HepG2 (cell line): ENCODE results near the gene BIRC7. TPM values are rescaled to one million over a fixed set of nuclear protein-coding genes. Genes with fewer than 3 reads are reported as not detected.

Experiments used
- BHLHE40 ChIP-seq: IDR thresholded peaks from 2 replicates; pipeline ENCODE4 v1.6.1; 2011; ENCODE audit warnings: low read length, improper control_type of control experiment
- KDM5A ChIP-seq: fragments of 200-600 bp; sonication (generic); IDR thresholded peaks from 2 replicates; pipeline ENCODE4 v1.7.0; 2018; ENCODE audit warnings: antibody characterized with exemption, mild to moderate bottlenecking, low read length, borderline replicate concordance
- POGK ChIP-seq: sonication (generic); formaldehyde crosslinking; conservative IDR thresholded peaks from 2 replicates; pipeline ENCODE4 v1.8.0; 2022; ENCODE audit warnings: mild to moderate bottlenecking, moderate library complexity, missing genetic modification reagents
- TBL1XR1 ChIP-seq: fragments of 150-350 bp; IDR thresholded peaks from 2 replicates; pipeline ENCODE4 v1.6.1; 2014; ENCODE audit warnings: borderline replicate concordance, low read length; ENCODE audit not compliant: partially characterized antibody
- XRCC5 ChIP-seq: fragments of 200-400 bp; formaldehyde crosslinking; optimal IDR thresholded peaks from 2 replicates; pipeline ENCODE3; 2017; ENCODE audit warnings: mild to moderate bottlenecking, low read length
- ZFP36 ChIP-seq: fragments of 150-350 bp; IDR thresholded peaks from 2 replicates; pipeline ENCODE4 v1.6.1; 2018; ENCODE audit warnings: borderline replicate concordance, low read length, low read depth; ENCODE audit not compliant: partially characterized antibody
- ZKSCAN5 ChIP-seq: sonication (generic); formaldehyde crosslinking; IDR thresholded peaks from 2 replicates; pipeline ENCODE4 v1.5.1; 2020; ENCODE audit warnings: mild to moderate bottlenecking, missing genetic modification reagents
- ZNF10 ChIP-seq: sonication (generic); formaldehyde crosslinking; IDR thresholded peaks from 2 replicates; pipeline ENCODE4 v1.4.0; 2020; ENCODE audit warnings: mild to moderate bottlenecking, low read depth, missing genetic modification reagents, borderline replicate concordance
- ZNF484 ChIP-seq: sonication (generic); formaldehyde crosslinking; IDR thresholded peaks from 2 replicates; pipeline ENCODE4 v1.5.1; 2020; ENCODE audit warnings: mild to moderate bottlenecking, low read depth, missing genetic modification reagents, borderline replicate concordance
- ZNF605 ChIP-seq: sonication (generic); formaldehyde crosslinking; IDR thresholded peaks from 2 replicates; pipeline ENCODE4 v1.8.0; 2022; ENCODE audit warnings: mild to moderate bottlenecking, missing genetic modification reagents
- ZNF672 ChIP-seq: sonication (generic); formaldehyde crosslinking; IDR thresholded peaks from 2 replicates; pipeline ENCODE4 v1.8.1; 2022; ENCODE audit warnings: missing genetic modification reagents
- ZNF781 ChIP-seq: sonication (generic); formaldehyde crosslinking; IDR thresholded peaks from 2 replicates; pipeline ENCODE4 v1.5.1; 2020; ENCODE audit warnings: borderline replicate concordance, mild to moderate bottlenecking, missing genetic modification reagents; ENCODE audit errors: not compliant biosample characterization
- polyA plus RNA-seq, 8 experiments: library from polyadenylated mRNA; depleted of rRNA in 3 of 8; stranded (reverse) in 7 of 8; unstranded in 1 of 8; fragments of >200 nt; fragmentation: Illumina TruSeq in 4 of 8; extraction: Trizol in 4 of 8; gene quantifications; 2 replicates each; pipeline versions ENCODE4 v1.2.1 to v1.2.3, GENCODE V29; 2011 to 2016; ENCODE audit warnings: low read depth in 4 of 8, missing spikeins in 1 of 8, mixed read lengths in 1 of 8; ENCODE audit not compliant: insufficient read depth in 1 of 8
- total RNA-seq, 5 experiments: library from RNA; depleted of rRNA; stranded (reverse); fragments of >200 nt; fragmentation: Illumina TruSeq; extraction: Trizol; gene quantifications; 2 replicates each; pipeline ENCODE4 v1.2.3, GENCODE V29; 2016; ENCODE audit warnings: low read depth in 1 of 5
- TF ChIP-seq, protein P1 (sequence below): sonication (generic); formaldehyde crosslinking; IDR thresholded peaks from 2 replicates; pipeline ENCODE4 v1.5.1; 2020; ENCODE audit warnings: mild to moderate bottlenecking, missing genetic modification reagents
- TF ChIP-seq, protein P2 (sequence below): sonication (generic); formaldehyde crosslinking; IDR thresholded peaks from 2 replicates; pipeline ENCODE4 v1.4.0; 2020; ENCODE audit warnings: missing genetic modification reagents
- TF ChIP-seq, protein P3 (sequence below): sonication (generic); formaldehyde crosslinking; IDR thresholded peaks from 2 replicates; pipeline ENCODE4 v1.4.0; 2020; ENCODE audit warnings: missing genetic modification reagents
- TF ChIP-seq, protein P4 (sequence below): sonication (generic); formaldehyde crosslinking; IDR thresholded peaks from 2 replicates; pipeline ENCODE4 v1.5.0; 2020; ENCODE audit warnings: mild to moderate bottlenecking, missing genetic modification reagents

BIRC7 gene
- total and polyA plus RNA-seq, 2 of the 13 experiments (the other 11 are each of a cell fraction or from before 2014, with no cell fraction given): 0.27 to 5.1 TPM

DNA sequence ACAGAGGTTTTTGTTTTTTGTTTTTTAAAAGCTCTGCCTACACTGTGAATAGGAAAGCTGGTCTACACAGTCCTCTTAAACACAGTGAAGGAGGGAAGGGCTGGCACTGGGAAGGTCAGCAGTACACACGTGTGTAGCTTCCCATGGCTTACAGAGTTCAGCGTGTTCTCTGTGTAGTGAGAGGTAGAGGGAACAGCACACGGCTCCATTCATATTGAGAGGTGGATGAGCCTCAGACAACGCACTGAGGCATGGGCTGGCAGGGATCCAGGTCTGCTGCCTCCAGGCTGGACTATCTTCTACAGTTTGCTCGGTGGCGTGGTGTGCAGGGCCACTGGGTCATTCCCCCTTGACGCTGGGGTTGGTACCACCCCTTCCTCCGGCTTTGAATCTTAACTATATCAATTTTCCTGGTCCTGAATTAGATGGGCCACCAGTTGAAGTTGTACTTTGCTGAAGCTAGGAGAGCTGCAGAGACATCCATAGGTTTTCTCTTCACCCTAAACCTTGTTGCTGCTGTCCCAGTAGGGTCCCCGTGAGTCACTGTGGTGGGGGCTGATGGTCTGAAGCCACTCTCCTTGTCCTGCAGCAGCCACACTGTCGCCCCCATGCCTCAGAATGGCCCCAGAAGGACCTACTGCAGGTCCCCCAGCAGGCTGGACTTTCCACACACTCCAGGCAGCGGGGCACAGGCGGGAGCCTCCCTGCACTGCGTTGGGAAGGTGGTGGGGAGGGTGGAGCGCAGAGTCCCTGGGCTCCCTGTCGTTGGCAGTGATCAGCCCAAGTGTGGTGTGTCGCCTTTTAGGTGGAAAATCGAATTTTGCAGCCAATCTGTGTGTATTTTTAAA, 38.9 kb downstream of the BIRC7 start (continued):
- TF ChIP-seq ZNF672 (CRISPR knock-in tag) (no peak), POGK (CRISPR knock-in tag) (no peak), ZNF484 (no peak), KDM5A (no peak), BHLHE40 (no peak), ZNF10 (no peak), ZKSCAN5 (CRISPR knock-in tag) (no peak), XRCC5 (no peak), TBL1XR1 (no peak), ZNF605 (CRISPR knock-in tag) (no peak), ZNF781 (CRISPR knock-in tag) (no peak), ZFP36 (no peak)
- TF ChIP-seq, protein P1, sequence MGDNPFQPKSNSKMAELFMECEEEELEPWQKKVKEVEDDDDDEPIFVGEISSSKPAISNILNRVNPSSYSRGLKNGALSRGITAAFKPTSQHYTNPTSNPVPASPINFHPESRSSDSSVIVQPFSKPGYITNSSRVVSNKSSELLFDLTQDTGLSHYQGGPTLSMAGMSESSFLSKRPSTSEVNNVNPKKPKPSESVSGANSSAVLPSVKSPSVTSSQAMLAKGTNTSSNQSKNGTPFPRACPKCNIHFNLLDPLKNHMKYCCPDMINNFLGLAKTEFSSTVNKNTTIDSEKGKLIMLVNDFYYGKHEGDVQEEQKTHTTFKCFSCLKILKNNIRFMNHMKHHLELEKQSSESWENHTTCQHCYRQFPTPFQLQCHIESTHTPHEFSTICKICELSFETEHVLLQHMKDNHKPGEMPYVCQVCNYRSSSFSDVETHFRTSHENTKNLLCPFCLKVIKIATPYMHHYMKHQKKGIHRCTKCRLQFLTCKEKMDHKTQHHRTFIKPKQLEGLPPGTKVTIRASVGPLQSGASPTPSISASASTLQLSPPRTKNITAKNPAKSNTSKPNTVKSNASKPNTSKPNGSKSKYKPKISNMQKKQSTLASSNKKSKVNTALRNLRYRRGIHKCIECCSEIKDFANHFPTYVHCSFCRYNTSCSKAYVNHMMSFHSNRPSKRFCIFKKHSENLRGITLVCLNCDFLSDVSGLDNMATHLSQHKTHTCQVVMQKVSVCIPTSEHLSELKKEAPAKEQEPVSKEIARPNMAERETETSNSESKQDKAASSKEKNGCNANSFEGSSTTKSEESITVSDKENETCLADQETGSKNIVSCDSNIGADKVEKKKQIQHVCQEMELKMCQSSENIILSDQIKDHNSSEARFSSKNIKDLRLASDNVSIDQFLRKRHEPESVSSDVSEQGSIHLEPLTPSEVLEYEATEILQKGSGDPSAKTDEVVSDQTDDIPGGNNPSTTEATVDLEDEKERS (CRISPR knock-in tag): 0 out of 2 replicates have a peak, but pooled peaks have one; percentile 54
- TF ChIP-seq, protein P2, sequence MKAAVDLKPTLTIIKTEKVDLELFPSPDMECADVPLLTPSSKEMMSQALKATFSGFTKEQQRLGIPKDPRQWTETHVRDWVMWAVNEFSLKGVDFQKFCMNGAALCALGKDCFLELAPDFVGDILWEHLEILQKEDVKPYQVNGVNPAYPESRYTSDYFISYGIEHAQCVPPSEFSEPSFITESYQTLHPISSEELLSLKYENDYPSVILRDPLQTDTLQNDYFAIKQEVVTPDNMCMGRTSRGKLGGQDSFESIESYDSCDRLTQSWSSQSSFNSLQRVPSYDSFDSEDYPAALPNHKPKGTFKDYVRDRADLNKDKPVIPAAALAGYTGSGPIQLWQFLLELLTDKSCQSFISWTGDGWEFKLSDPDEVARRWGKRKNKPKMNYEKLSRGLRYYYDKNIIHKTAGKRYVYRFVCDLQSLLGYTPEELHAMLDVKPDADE: no peak
- TF ChIP-seq, protein P3, sequence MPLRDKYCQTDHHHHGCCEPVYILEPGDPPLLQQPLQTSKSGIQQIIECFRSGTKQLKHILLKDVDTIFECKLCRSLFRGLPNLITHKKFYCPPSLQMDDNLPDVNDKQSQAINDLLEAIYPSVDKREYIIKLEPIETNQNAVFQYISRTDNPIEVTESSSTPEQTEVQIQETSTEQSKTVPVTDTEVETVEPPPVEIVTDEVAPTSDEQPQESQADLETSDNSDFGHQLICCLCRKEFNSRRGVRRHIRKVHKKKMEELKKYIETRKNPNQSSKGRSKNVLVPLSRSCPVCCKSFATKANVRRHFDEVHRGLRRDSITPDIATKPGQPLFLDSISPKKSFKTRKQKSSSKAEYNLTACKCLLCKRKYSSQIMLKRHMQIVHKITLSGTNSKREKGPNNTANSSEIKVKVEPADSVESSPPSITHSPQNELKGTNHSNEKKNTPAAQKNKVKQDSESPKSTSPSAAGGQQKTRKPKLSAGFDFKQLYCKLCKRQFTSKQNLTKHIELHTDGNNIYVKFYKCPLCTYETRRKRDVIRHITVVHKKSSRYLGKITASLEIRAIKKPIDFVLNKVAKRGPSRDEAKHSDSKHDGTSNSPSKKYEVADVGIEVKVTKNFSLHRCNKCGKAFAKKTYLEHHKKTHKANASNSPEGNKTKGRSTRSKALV (CRISPR knock-in tag): no peak
- TF ChIP-seq, protein P4, sequence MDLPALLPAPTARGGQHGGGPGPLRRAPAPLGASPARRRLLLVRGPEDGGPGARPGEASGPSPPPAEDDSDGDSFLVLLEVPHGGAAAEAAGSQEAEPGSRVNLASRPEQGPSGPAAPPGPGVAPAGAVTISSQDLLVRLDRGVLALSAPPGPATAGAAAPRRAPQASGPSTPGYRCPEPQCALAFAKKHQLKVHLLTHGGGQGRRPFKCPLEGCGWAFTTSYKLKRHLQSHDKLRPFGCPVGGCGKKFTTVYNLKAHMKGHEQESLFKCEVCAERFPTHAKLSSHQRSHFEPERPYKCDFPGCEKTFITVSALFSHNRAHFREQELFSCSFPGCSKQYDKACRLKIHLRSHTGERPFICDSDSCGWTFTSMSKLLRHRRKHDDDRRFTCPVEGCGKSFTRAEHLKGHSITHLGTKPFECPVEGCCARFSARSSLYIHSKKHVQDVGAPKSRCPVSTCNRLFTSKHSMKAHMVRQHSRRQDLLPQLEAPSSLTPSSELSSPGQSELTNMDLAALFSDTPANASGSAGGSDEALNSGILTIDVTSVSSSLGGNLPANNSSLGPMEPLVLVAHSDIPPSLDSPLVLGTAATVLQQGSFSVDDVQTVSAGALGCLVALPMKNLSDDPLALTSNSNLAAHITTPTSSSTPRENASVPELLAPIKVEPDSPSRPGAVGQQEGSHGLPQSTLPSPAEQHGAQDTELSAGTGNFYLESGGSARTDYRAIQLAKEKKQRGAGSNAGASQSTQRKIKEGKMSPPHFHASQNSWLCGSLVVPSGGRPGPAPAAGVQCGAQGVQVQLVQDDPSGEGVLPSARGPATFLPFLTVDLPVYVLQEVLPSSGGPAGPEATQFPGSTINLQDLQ (CRISPR knock-in tag): no peak
